ENCODE data around the gene ANGEL2. TPM values are rescaled to one million over a fixed set of nuclear protein-coding genes. Genes with fewer than 3 reads are reported as not detected.
"Not testable (repeated sequence)": the region's sequence is repeated elsewhere in the genome, so short reads cannot be mapped to it uniquely, and the experiment has no call there.

Gene ANGEL2
- total RNA-seq, 1 donor from 2014 or later, result 21.2 TPM

- TF ChIP-seq CTCF (IDR thresholded peaks at IDR 0.05), result no peak
Observed at GRCh38 chr1:213032651-213033050, 17.0 kb upstream of the ANGEL2 start.

GRCh38 chr1:213027024-213027423 lies 11.4 kb upstream of the ANGEL2 start:
- H3K36me3 Mint-ChIP-seq (ENCODE audit: low read depth); DNase-seq (ENCODE audit: low spot score); H3K4me1 Mint-ChIP-seq (ENCODE audit: low read depth); H3K4me3 Mint-ChIP-seq (ENCODE audit: unreplicated experiment): not testable (repeated sequence)
- Mint-ChIP-seq H3K27me3 (ENCODE audit: low read depth) (peaks cover 29% of the 10 kb centered on the region), H3K9me3 (ENCODE audit: low read depth) (peaks cover 12% of the 10 kb centered on the region), H3K27ac (ENCODE audit: unreplicated experiment) (peak overlapping the region; percentile 37)

More at GRCh38 chr1:213032651-213033050, 17.0 kb upstream of the ANGEL2 start:
- Mint-ChIP-seq H3K36me3 (ENCODE audit: low read depth) (no peaks in the 10 kb centered on the region), H3K4me1 (ENCODE audit: low read depth) (no peaks in the 10 kb centered on the region), H3K9me3 (ENCODE audit: low read depth) (peaks cover 3% of the 10 kb centered on the region), H3K27ac (ENCODE audit: unreplicated experiment) (no peak overlapping the region), H3K27me3 (ENCODE audit: low read depth) (peaks cover 30% of the 10 kb centered on the region), H3K4me3 (ENCODE audit: unreplicated experiment) (no peak overlapping the region)
- DNase-seq (ENCODE audit: low spot score), result no peak

- DNase-seq (ENCODE audit: low spot score), result no peak
- Mint-ChIP-seq H3K4me3 (ENCODE audit: unreplicated experiment) (no peak overlapping the region), H3K27ac (ENCODE audit: unreplicated experiment) (no peak overlapping the region), H3K9me3 (ENCODE audit: low read depth) (no peaks in the 10 kb centered on the region), H3K36me3 (ENCODE audit: low read depth) (no peaks in the 10 kb centered on the region), H3K27me3 (ENCODE audit: low read depth) (no peaks in the 10 kb centered on the region), H3K4me1 (ENCODE audit: low read depth) (peaks cover under 1% of the 10 kb centered on the region)
- no peak for TF ChIP-seq CTCF (IDR thresholded peaks at IDR 0.05)
Observed at GRCh38 chr1:213020016-213020415, 4.3 kb upstream of the ANGEL2 start.

GRCh38 chr1:213019450-213019849 lies 3.8 kb upstream of the ANGEL2 start:
- no peak for DNase-seq (ENCODE audit: low spot score)
- no peaks in the 10 kb centered on the region for H3K27me3 Mint-ChIP-seq (ENCODE audit: low read depth)
- H3K36me3 Mint-ChIP-seq (ENCODE audit: low read depth), result no peaks in the 10 kb centered on the region
- no peak for TF ChIP-seq CTCF (IDR thresholded peaks at IDR 0.05)
- no peak overlapping the region for H3K4me3 Mint-ChIP-seq (ENCODE audit: unreplicated experiment)
- H3K4me1 Mint-ChIP-seq (ENCODE audit: low read depth), result peaks cover 6% of the 10 kb centered on the region
- no peak overlapping the region for H3K27ac Mint-ChIP-seq (ENCODE audit: unreplicated experiment)
- H3K9me3 Mint-ChIP-seq (ENCODE audit: low read depth), result no peaks in the 10 kb centered on the region

- H3K4me1 Mint-ChIP-seq (ENCODE audit: low read depth), result peaks cover 20% of the 10 kb centered on the region
- DNase-seq (ENCODE audit: low spot score), result no peak
Observed at GRCh38 chr1:213017447-213018273, 2.0 kb upstream of the ANGEL2 start.

More at GRCh38 chr1:213017447-213018273, 2.0 kb upstream of the ANGEL2 start:
- Mint-ChIP-seq H3K27me3 (ENCODE audit: low read depth) (no peaks in the 10 kb centered on the region), H3K9me3 (ENCODE audit: low read depth) (no peaks in the 10 kb centered on the region), H3K36me3 (ENCODE audit: low read depth) (no peaks in the 10 kb centered on the region), H3K4me3 (ENCODE audit: unreplicated experiment) (no peak overlapping the region), H3K27ac (ENCODE audit: unreplicated experiment) (no peak overlapping the region)
- TF ChIP-seq CTCF (IDR thresholded peaks at IDR 0.05), result no peak
